ENCODE results near the gene MTMR10.

The MTMR10 gene

GRCh38 chr15:30919877-30920550, 71.4 kb downstream of the MTMR10 start:
- no peak for DNase-seq (ENCODE audit: low spot score)

- DNase-seq (ENCODE audit: low spot score) = no peak
Observed at GRCh38 chr15:30918366-30918765, 73.1 kb downstream of the MTMR10 start.

GRCh38 chr15:30917675-30918074, 73.8 kb downstream of the MTMR10 start:
- no peak for DNase-seq (ENCODE audit: low spot score)

GRCh38 chr15:30917013-30917412, 74.4 kb downstream of the MTMR10 start:
- no peak for DNase-seq (ENCODE audit: low spot score)

- no peak for DNase-seq (ENCODE audit: low spot score)
Observed at GRCh38 chr15:30913761-30914160, 77.7 kb downstream of the MTMR10 start.

- no peak for DNase-seq (ENCODE audit: low spot score)
Observed at GRCh38 chr15:30906366-30906765, 85.1 kb downstream of the MTMR10 start.

- DNase-seq (ENCODE audit: low spot score) = no peak
Observed at GRCh38 chr15:30905821-30906220, 85.6 kb downstream of the MTMR10 start.

GRCh38 chr15:30904812-30905211, 86.6 kb downstream of the MTMR10 start:
- no peak for DNase-seq (ENCODE audit: low spot score)

GRCh38 chr15:30903497-30904187, 87.8 kb downstream of the MTMR10 start, which contains the start of gene FAN1:
Gene FAN1 (plus strand): TSS chr15:30903915. CDS start chr15:30904664, 749 bp downstream.
- DNase-seq (ENCODE audit: low spot score) = peak; percentile 94

GRCh38 chr15:30901889-30902288, 89.5 kb downstream of the MTMR10 start:
- DNase-seq (ENCODE audit: low spot score) = no peak

- DNase-seq (ENCODE audit: low spot score) = no peak
Observed at GRCh38 chr15:30896211-30896606, 95.2 kb downstream of the MTMR10 start.

GRCh38 chr15:30895461-30896210, 95.8 kb downstream of the MTMR10 start:
- no peak for DNase-seq (ENCODE audit: low spot score)

GRCh38 chr15:30889196-30889595, 102.2 kb downstream of the MTMR10 start:
- no peak for DNase-seq (ENCODE audit: low spot score)

All from GM03348 (cell line).